ENCODE data around the gene CDK13.

GRCh38 chr7:40072268-40072667, 122.2 kb downstream of the CDK13 start:
- TF ChIP-seq CTCF (IDR thresholded peaks at IDR 0.05) (no peak), POLR2A (IDR thresholded peaks at IDR 0.05) (no peak)

All from uterus (tissue), 2 donors.